K562 (cell line): ENCODE measurements around the gene DAGLB. TPM values are rescaled to one million over a fixed set of nuclear protein-coding genes. Genes with fewer than 3 reads are reported as not detected.
A peak's percentile ranks its signal among the peaks of the same experiment; 100 is the strongest.

Source experiments
- ARID3B ChIP-seq: fragments of 250-450 bp; sonication (Bioruptor Pico); IDR thresholded peaks from 2 replicates; pipeline ENCODE4 v1.4.0; 2020; ENCODE audit warnings: borderline replicate concordance
- BRD9 ChIP-seq: fragments of 450-650 bp; IDR thresholded peaks from 2 replicates; pipeline ENCODE4 v1.6.1; 2018; ENCODE audit warnings: low read depth; ENCODE audit not compliant: partially characterized antibody
- CEBPG ChIP-seq, 3 experiments: fragments of 200-800 bp in 1 of 3; sonication (Bioruptor generic) in 1 of 3; sonication (generic) in 1 of 3; formaldehyde crosslinking in 1 of 3; IDR thresholded peaks in 2 of 3; conservative IDR thresholded peaks in 1 of 3; 2 replicates each; pipeline versions ENCODE4 v1.6.1 to v1.8.0; 2016 to 2022; ENCODE audit warnings: missing compliant biosample characterization in 2 of 3, missing genetic modification characterization in 2 of 3, mild to moderate bottlenecking in 1 of 3, missing genetic modification reagents in 1 of 3
- CSDE1 ChIP-seq, 2 experiments: fragments of 450-650 bp; IDR thresholded peaks; 2 replicates each; pipeline ENCODE4 v1.6.1; 2016; ENCODE audit warnings: mild to moderate bottlenecking in 1 of 2
- ETV1 ChIP-seq: fragments of 450-650 bp; conservative IDR thresholded peaks from 2 replicates; pipeline ENCODE4 v1.6.1; 2016; ENCODE audit warnings: missing genetic modification characterization, control low read depth, low read depth, missing compliant biosample characterization
- FOXP1 ChIP-seq: sonication (generic); formaldehyde crosslinking; IDR thresholded peaks from 2 replicates; pipeline ENCODE4 v1.8.0; 2022; ENCODE audit warnings: mild to moderate bottlenecking, missing genetic modification reagents
- FUS ChIP-seq: fragments of 200-400 bp; formaldehyde crosslinking; optimal IDR thresholded peaks from 2 replicates; pipeline ENCODE3; 2017; ENCODE audit warnings: low read depth, low read length
- HIVEP1 ChIP-seq: fragments of 250-450 bp; sonication (Bioruptor Pico); IDR thresholded peaks from 2 replicates; pipeline ENCODE4 v1.4.0; 2020; ENCODE audit warnings: mild to moderate bottlenecking
- KLF16 ChIP-seq: IDR thresholded peaks from 2 replicates; pipeline ENCODE4 v1.6.1; 2016; ENCODE audit warnings: antibody characterized with exemption
- NEUROD1 ChIP-seq: fragments of 150-350 bp; IDR thresholded peaks from 2 replicates; pipeline ENCODE4 v1.6.1; 2014; ENCODE audit warnings: borderline replicate concordance, low read length, low read depth; ENCODE audit not compliant: partially characterized antibody
- NFXL1 ChIP-seq: fragments of 450-650 bp; formaldehyde crosslinking; IDR thresholded peaks from 2 replicates; pipeline ENCODE4 v1.4.0; 2021; ENCODE audit warnings: mild to moderate bottlenecking
- POLR2G ChIP-seq: fragments of 200-400 bp; formaldehyde crosslinking; IDR thresholded peaks from 2 replicates; pipeline ENCODE4 v1.6.1; 2017; ENCODE audit warnings: low read depth, mild to moderate bottlenecking, antibody characterized with exemption, low read length, moderate library complexity
- VEZF1 ChIP-seq: fragments of 200-800 bp; sonication (Bioruptor generic); IDR thresholded peaks from 2 replicates; pipeline ENCODE4 v1.6.1; 2017; ENCODE audit warnings: missing genetic modification characterization, missing compliant biosample characterization
- ZBTB2 ChIP-seq: fragments of 450-650 bp; IDR thresholded peaks from 2 replicates; pipeline ENCODE4 v1.6.1; 2016; ENCODE audit warnings: antibody characterized with exemption
- ZNF586 ChIP-seq: fragments of 450-650 bp; formaldehyde crosslinking; conservative IDR thresholded peaks from 2 replicates; pipeline ENCODE4 v1.4.0; 2020; ENCODE audit warnings: mild to moderate bottlenecking, moderate library complexity
- ZNF696 ChIP-seq: fragments of 250-450 bp; sonication (Bioruptor Pico); conservative IDR thresholded peaks from 2 replicates; pipeline ENCODE4 v1.4.0; 2020; ENCODE audit warnings: mild to moderate bottlenecking, moderate library complexity
- polyA plus RNA-seq, 8 experiments: library from polyadenylated mRNA; depleted of rRNA in 4 of 8; stranded (reverse) in 5 of 8; unstranded in 3 of 8; fragments of >200 nt; fragmentation: Nextera tagmentation in 2 of 8; fragmentation: Illumina TruSeq in 1 of 8; extraction: Ambion mirVana in 2 of 8; extraction: Trizol in 1 of 8; gene quantifications; 2 replicates each; pipeline versions ENCODE4 v1.2.1 to v1.2.3, GENCODE V29; 2011 to 2014; ENCODE audit warnings: inconsistent platforms in 1 of 8, missing spikeins in 1 of 8
- total RNA-seq, 7 experiments: library from RNA; depleted of rRNA in 6 of 7; stranded (reverse); fragments of >200 nt in 6 of 7; fragmentation: Illumina TruSeq in 2 of 7; extraction: Trizol in 2 of 7; gene quantifications; 2 replicates each; pipeline versions ENCODE4 v1.2.1 to v1.2.3, GENCODE V29; 2011 to 2021; ENCODE audit warnings: low replicate concordance in 1 of 7
- TF ChIP-seq, protein P1 (sequence below): fragments of 200-800 bp; sonication (Bioruptor generic); IDR thresholded peaks from 2 replicates; pipeline ENCODE4 v1.6.1; 2017; ENCODE audit warnings: missing genetic modification characterization, missing compliant biosample characterization
- TF ChIP-seq, protein P2 (sequence below): sonication (generic); IDR thresholded peaks from 2 replicates; pipeline ENCODE4 v1.6.1; 2016
- TF ChIP-seq, protein P3 (sequence below): fragments of 250-450 bp; sonication (Bioruptor Pico); IDR thresholded peaks from 2 replicates; pipeline ENCODE4 v1.8.0; 2021; ENCODE audit warnings: moderate library complexity, mild to moderate bottlenecking, inconsistent platforms

DAGLB gene
- total and polyA plus RNA-seq, 9 of the 15 experiments (the other 6 are each of a cell fraction or from before 2014, with no cell fraction given): 0.92 to 16.4 (median 9.3) TPM

- TF ChIP-seq, protein P1, sequence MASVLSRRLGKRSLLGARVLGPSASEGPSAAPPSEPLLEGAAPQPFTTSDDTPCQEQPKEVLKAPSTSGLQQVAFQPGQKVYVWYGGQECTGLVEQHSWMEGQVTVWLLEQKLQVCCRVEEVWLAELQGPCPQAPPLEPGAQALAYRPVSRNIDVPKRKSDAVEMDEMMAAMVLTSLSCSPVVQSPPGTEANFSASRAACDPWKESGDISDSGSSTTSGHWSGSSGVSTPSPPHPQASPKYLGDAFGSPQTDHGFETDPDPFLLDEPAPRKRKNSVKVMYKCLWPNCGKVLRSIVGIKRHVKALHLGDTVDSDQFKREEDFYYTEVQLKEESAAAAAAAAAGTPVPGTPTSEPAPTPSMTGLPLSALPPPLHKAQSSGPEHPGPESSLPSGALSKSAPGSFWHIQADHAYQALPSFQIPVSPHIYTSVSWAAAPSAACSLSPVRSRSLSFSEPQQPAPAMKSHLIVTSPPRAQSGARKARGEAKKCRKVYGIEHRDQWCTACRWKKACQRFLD (CRISPR knock-in tag): no peak; the same call in 1 of the 2 replicates
- TF ChIP-seq, protein P2, sequence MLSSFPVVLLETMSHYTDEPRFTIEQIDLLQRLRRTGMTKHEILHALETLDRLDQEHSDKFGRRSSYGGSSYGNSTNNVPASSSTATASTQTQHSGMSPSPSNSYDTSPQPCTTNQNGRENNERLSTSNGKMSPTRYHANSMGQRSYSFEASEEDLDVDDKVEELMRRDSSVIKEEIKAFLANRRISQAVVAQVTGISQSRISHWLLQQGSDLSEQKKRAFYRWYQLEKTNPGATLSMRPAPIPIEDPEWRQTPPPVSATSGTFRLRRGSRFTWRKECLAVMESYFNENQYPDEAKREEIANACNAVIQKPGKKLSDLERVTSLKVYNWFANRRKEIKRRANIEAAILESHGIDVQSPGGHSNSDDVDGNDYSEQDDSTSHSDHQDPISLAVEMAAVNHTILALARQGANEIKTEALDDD: no peak
- TF ChIP-seq ZBTB2 (no peak), NEUROD1 (no peak), POLR2G (no peak), FUS (no peak), NFXL1 (no peak), BRD9 (no peak), HIVEP1 (CRISPR knock-in tag) (no peak), ZNF586 (CRISPR knock-in tag) (no peak), ZNF696 (CRISPR knock-in tag) (no peak), CEBPG (CRISPR knock-in tag; IDR thresholded peaks at IDR 0.05) (no peak), CEBPG (tag; conservative IDR thresholded peaks at IDR 0.05 in 1 of 2, IDR thresholded peaks at IDR 0.05 in 1 of 2) (no peak), ARID3B (CRISPR knock-in tag) (no peak), ETV1 (tag) (no peak), FOXP1 (CRISPR knock-in tag) (peak; percentile 43; the same call in 1 of the 2 replicates), VEZF1 (CRISPR knock-in tag) (no peak), KLF16 (0 out of 2 replicates have a peak, but pooled peaks have one; percentile 10), CSDE1 (IDR thresholded peaks at IDR 0.05) (no peak)
- TF ChIP-seq, protein P3, sequence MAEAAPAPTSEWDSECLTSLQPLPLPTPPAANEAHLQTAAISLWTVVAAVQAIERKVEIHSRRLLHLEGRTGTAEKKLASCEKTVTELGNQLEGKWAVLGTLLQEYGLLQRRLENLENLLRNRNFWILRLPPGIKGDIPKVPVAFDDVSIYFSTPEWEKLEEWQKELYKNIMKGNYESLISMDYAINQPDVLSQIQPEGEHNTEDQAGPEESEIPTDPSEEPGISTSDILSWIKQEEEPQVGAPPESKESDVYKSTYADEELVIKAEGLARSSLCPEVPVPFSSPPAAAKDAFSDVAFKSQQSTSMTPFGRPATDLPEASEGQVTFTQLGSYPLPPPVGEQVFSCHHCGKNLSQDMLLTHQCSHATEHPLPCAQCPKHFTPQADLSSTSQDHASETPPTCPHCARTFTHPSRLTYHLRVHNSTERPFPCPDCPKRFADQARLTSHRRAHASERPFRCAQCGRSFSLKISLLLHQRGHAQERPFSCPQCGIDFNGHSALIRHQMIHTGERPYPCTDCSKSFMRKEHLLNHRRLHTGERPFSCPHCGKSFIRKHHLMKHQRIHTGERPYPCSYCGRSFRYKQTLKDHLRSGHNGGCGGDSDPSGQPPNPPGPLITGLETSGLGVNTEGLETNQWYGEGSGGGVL: no peak
These were observed 54.1 kb downstream of the DAGLB start (continued) for GRCh38 chr7:6393667-6394056.
